ENCODE data around the gene CHRNE.

DNA sequence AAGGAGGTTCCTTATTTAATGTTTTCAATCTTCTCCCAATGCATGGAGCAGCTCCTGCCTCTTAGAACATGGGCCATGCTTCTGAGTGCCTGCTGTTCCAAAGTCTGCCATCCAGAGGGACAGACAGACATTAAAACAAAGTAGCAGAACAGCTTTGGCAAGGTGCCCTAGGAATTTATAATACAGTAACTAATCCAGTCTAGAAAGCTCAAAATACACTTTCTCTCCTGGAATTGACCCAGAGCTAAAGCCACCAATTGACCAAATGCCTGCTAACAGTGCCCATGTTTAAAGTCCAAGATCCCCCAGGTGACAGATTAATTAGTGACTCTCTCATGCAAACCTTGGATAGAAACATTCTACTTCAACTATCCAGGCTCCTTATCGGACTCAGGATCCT lies 11.1 kb upstream of the CHRNE start:
- TF ChIP-seq, protein P1, sequence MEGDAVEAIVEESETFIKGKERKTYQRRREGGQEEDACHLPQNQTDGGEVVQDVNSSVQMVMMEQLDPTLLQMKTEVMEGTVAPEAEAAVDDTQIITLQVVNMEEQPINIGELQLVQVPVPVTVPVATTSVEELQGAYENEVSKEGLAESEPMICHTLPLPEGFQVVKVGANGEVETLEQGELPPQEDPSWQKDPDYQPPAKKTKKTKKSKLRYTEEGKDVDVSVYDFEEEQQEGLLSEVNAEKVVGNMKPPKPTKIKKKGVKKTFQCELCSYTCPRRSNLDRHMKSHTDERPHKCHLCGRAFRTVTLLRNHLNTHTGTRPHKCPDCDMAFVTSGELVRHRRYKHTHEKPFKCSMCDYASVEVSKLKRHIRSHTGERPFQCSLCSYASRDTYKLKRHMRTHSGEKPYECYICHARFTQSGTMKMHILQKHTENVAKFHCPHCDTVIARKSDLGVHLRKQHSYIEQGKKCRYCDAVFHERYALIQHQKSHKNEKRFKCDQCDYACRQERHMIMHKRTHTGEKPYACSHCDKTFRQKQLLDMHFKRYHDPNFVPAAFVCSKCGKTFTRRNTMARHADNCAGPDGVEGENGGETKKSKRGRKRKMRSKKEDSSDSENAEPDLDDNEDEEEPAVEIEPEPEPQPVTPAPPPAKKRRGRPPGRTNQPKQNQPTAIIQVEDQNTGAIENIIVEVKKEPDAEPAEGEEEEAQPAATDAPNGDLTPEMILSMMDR (IDR thresholded peaks at IDR 0.05; ENCODE audit: low read length), result no peak
- TF ChIP-seq EZH2 (IDR thresholded peaks at IDR 0.05; ENCODE audit: borderline replicate concordance, low read length), result no peak
